ENCODE data around the gene SLC6A9. TPM values are rescaled to one million over a fixed set of nuclear protein-coding genes. Genes with fewer than 3 reads are reported as not detected.

Gene SLC6A9
- total RNA-seq, 1 donor = 25.9 TPM

GRCh38 chr1:43990271-43991199 lies 40.7 kb downstream of the SLC6A9 start:
- DNase-seq (ENCODE audit: low read depth) = no peak
- TF ChIP-seq CTCF (IDR thresholded peaks at IDR 0.05; ENCODE audit: insufficient read depth, low read length) = no peak

DNA sequence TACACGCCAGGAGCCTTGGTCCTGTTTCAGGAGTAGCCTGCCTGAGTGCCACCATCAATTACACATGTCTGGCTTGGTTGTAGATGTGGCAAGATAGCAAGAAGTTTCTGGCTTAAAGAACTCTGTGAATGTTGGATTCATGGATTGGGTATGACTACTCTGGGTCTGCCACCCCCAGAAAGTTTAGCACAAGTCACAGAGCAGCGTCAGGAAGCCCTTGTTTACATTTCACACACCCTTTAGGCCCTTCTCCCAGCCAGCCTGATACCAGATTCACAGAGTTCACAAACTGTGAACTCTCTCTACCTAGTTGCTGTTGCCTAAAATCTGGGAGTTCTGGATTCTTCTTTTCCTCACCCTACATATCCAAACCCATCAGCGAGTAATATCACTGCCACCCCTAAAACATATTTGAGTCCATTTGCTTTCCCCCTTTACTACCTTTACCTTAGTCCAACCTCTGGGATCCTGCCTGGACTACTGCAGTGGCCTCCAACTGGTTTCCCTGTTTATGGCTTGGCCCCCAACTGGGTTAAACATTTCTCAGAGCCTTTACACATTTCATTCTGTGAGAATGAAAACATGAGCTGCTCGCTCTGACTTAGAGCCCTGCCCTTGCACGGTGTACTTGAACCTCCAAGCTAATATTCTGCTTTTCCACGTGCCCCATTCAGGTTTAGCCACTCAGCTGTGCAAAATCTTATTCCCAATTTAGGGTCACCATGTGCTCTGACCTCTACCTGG lies 43.9 kb downstream of the SLC6A9 start:
- no peak overlapping the region for H3K4me3 ChIP-seq (ENCODE audit: low read depth, low read length)
- DNase-seq (ENCODE audit: low read depth) = no peak
- no peak for TF ChIP-seq CTCF (IDR thresholded peaks at IDR 0.05; ENCODE audit: insufficient read depth, low read length)

More at GRCh38 chr1:43990271-43991199, 40.7 kb downstream of the SLC6A9 start:
- peak overlapping the region; percentile 75 for H3K4me3 ChIP-seq (ENCODE audit: low read depth, low read length)

DNA sequence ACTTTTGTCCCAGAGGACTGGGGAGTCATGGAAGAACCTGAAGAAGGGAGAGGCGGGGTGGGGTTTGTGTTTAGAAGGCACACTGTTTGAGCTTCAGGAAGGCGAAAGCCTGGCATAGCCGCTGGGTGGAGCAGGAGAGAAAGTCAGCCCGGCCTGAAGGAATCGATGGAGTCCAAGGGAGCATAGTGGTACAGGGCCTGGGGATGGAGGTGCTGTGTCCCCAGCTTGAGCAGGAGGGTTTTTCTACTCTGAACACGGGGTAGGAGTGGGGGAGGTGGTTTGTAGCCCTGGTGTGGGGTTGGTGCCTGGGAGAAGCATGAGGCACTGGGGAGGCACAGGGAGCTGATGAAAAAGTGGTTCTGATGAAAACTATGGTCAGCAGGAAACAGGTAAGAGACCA lies 44.5 kb downstream of the SLC6A9 start:
- DNase-seq (ENCODE audit: low read depth) = no peak
- no peak overlapping the region for H3K4me3 ChIP-seq (ENCODE audit: low read depth, low read length)
- no peak for TF ChIP-seq CTCF (IDR thresholded peaks at IDR 0.05; ENCODE audit: insufficient read depth, low read length)

DNA sequence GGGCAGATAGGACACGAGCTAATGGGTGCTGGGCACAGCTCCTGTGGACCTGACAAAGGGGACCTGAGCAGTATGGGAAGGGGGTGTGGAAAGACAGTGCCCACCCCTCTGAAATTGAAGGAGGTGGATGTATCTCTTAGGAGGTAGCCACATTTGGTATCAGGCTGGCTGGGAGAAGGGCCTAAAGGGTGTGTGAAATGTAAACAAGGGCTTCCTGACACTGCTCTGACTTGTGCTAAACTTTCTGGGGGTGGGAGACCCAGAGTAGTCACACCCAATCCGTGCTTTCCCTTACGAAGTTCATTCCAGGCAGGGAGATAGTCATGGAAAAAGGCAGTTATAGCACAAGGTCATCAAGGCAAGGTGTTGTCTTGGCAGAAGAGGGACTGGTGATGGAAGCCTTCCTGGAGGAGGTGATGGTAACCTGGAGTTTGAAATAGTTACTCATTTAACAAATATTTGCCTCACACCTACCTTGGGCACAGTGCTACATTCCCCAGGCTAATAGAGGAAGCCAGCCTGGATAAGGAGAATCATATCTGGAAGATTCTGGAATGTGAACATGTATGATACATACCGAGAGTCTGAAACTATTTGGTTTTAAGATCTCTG lies 45.2 kb downstream of the SLC6A9 start:
- H3K4me3 ChIP-seq (ENCODE audit: low read depth, low read length) = no peak overlapping the region
- no peak for DNase-seq (ENCODE audit: low read depth)
- TF ChIP-seq CTCF (IDR thresholded peaks at IDR 0.05; ENCODE audit: insufficient read depth, low read length) = no peak

- H3K4me3 ChIP-seq (ENCODE audit: low read depth, low read length) = no peak overlapping the region
- DNase-seq (ENCODE audit: low read depth) = no peak
- no peak for TF ChIP-seq CTCF (IDR thresholded peaks at IDR 0.05; ENCODE audit: insufficient read depth, low read length)
These were observed 46.4 kb downstream of the SLC6A9 start for GRCh38 chr1:43984855-43985254.

DNA sequence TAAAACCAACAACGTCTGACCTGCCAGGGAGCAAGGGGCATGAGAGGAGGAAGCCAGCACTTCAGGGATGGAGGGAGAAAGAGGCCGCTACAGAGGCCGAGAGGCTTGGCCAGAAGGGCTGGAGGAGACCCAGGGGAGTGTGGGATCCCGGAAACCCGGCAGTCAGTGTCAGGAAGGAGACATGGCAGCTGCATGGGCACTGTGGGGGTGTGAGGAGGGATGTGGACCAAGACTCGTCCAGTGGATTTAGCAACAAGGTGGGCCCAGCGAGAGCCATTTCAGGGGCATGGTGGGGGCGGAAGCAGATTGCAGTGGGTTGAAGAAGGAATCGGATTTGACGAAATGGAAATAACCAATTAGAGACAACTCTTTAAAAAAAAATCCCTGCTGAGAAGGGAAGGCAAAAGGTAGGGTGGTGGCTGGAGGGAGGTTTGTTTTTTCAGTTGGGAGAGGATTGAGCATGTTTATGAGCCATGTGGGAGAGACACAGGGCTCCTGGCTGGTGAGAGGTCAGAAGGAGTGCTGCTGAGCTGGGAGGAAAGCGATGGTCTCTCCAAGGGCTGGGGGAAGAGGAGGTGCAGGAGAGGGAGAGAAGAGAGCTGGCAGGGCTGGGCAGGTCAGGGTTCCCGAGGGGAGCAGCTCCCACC lies 47.9 kb downstream of the SLC6A9 start:
- DNase-seq (ENCODE audit: low read depth) = no peak
- TF ChIP-seq CTCF (IDR thresholded peaks at IDR 0.05; ENCODE audit: insufficient read depth, low read length) = no peak
- no peak overlapping the region for H3K4me3 ChIP-seq (ENCODE audit: low read depth, low read length)

All from fibroblast of the aortic adventitia (primary cell).